Mammary epithelial cell (primary cell): ENCODE results near the gene GMPPA.

Source experiments
- CTCF ChIP-seq, 2 donors: IDR thresholded peaks in 1 of 2; conservative IDR thresholded peaks in 1 of 2; 2 replicates each; pipeline ENCODE4 v1.5.1; 2011 to 2012; ENCODE audit warnings: inconsistent platforms in 2 of 2, low read length in 2 of 2, mild to moderate bottlenecking in 2 of 2, control low read depth in 1 of 2, low read depth in 1 of 2; ENCODE audit not compliant: insufficient read depth in 1 of 2; ENCODE audit errors: extremely low read depth in 1 of 2
- EZH2 ChIP-seq: IDR thresholded peaks from 2 replicates; pipeline ENCODE4 v1.6.1; 2012; ENCODE audit warnings: low read length, inconsistent platforms, borderline replicate concordance

- TF ChIP-seq CTCF (conservative IDR thresholded peaks at IDR 0.05 in 1 of 2, IDR thresholded peaks at IDR 0.05 in 1 of 2; ENCODE audit: extremely low read depth in 1 of 2, insufficient read depth in 1 of 2, low read depth in 1 of 2, low read length in 2 of 2) (no peak), EZH2 (no peak)
These were observed 1.0 kb upstream of the GMPPA start for GRCh38 chr2:219497495-219498279.
